Stimulated activated CD4-positive, alpha-beta T cell treated with anti-CD3 and anti-CD28 coated beads, TNF-alpha, amount 100 ng/mL, for 24 hours (primary cell): ENCODE measurements around the gene ARL15.

Experiments used
- DNase-seq, 3 experiments: peaks; one replicate each; pipeline ENCODE4 v3.0.0-alpha.2; 2020; ENCODE audit warnings: low read depth in 3 of 3

The ARL15 gene

DNA sequence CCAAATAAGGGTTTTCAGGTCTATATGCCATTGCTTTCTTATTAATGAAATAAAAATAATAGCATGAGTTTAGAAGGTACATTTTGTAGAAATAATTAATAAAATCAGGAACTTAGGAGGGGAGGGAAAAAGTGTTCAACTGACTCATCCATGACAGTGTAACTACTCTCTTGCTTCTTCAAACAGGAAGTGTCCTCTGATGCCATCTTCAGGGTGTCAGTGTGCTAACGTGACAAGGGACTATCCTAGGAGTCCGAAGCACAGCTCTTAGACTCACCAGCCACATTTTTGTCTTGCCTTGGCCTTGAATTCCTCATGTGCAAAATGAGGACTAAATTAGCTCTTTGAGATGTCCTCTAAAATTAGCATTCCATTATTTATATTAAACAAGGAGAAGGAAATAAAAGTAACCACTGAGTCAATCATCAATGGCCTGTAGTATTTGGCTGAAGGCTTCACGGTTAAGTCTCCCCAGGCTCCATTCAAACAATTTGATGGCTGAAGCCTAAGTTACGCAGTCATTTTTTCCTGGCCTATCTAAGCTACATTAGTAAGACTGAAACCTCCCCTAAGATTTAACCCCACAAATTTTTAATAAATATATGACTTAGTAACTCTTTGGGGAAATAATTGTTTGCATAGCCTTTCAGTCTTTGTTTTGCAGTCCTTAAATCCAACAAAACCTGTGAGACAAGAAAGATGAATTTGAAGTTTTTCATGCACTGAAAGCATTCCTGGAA is 151.1 kb downstream of the ARL15 start:
- DNase-seq: no peak

DNA sequence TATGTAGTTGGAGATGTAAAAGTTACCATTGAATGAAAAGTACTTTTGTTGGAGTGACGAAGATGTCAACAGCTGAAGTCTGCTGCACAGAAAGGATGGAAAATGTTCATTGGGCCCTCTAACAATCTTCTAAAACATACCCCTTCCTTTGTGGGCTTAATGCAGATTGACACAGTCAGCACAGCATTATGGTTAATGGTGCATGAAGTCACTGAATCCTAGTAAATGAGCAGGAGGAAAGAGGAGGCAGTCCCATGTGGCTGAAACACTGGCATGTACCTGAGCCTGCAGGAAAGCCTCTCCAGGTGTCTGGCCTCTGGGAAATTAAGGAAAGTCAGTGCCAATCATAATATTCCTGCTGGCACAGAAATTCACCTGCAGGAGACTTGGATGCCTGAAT is 153.8 kb downstream of the ARL15 start:
- no peak for DNase-seq

DNA sequence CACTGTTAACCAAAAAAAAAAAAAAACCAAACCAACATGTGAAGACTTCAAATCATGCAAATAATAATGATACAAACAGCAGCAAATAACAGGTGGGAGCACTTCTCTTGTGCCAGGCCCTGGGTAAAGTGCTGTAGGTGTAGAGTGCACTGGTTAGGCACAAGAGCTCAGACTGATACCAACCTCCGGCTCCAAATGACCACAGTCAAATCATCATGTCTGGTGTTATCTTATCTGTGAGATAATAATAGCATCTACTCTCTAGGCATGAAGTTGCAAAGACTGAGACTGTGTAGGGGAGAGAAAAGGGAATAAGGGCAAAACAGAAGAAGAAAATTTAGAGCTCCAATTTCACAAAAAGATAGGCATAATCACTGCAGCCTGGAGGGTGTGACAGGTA is 159.5 kb downstream of the ARL15 start:
- no peak for DNase-seq

DNA sequence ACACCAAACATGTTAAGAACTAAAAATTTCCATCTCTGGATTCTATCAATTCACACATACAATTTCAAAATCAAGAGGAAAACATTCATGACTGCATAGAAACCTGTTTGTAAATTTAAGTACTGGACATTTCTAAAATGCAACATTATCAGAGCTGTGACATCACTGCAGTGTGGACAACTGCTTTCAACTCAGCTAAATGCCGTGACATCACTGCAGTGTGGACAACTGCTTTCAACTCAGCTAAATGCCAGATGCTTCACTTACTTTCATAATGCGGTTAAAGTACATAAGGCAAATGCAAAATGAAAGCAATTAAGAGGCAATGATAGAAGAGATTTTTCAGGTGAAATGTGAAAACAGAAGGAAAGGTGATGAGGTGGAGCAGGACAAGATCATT is 161.5 kb downstream of the ARL15 start:
- no peak for DNase-seq

DNA sequence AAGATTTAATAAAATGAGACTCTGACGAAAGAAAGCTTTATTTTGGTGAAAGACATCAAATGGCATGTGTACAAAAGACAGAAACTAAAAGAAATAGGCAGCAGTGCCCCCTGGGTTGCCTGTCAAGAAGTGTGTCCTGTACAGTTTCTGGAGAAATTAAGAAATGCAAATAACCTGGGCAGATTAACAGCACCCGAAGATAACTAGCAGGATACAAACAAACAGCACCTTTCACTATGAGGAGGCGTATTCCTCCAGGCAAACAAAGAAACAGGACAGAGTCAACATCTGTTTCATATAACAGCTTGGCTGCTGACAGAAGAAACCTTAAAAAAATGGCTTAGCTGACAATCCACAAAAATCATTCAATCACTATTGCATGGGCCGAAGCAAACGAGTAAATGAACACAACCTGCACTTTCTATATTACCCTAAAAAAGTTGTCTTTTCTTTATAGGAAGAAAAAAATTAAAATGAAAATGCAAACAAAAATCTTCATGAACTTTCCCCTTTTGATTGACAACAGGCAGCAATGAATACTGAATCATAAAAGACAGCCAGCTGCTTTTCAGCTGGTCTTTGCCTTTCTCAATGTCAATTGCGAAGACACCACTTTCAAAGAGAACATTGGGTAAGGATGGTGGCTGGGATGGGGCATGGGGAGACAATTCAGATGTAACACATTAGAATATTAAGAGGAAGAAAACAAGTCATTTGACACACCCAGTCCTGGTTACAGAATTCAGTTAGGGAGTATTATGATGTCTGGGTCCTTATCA is 162.1 kb downstream of the ARL15 start:
- no peak for DNase-seq

DNA sequence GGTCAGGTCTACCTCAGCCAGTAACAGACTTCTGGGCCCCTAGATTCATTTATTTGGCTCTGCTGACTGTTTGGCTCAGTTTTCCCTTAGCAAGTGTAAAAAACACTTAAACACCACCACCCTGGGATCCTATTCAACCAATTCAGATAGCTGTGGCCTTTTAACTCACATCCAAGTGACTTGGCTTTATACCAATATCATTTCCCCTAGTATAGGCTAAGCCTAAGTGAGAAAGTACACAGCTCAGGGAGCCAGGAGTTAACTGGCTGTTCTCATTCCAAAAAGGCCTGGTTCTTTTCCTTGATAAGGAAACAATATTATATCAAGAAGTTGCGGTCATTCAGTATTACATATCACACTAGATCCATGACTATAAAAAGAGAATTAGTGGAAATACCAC is 163.5 kb downstream of the ARL15 start:
- DNase-seq: no peak

DNA sequence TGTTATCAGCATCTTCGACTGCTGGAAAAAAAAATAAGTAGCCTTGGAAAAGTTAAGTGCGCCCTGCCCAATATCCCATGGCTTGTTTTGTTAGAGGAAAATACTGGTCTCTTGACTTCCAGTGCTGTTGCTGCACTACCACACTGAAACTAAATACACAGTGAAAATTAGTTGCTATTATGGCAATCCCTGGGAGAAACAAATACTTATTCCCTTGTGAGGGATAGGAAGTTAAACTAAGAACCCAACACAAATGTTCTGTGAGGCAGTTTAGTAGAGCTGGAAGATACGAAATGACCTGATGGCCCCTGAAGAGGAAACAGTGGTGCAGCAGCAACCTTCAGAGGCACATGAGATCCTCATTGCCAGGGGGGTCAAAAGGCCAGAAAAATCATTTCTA is 164.0 kb downstream of the ARL15 start:
- no peak for DNase-seq

DNA sequence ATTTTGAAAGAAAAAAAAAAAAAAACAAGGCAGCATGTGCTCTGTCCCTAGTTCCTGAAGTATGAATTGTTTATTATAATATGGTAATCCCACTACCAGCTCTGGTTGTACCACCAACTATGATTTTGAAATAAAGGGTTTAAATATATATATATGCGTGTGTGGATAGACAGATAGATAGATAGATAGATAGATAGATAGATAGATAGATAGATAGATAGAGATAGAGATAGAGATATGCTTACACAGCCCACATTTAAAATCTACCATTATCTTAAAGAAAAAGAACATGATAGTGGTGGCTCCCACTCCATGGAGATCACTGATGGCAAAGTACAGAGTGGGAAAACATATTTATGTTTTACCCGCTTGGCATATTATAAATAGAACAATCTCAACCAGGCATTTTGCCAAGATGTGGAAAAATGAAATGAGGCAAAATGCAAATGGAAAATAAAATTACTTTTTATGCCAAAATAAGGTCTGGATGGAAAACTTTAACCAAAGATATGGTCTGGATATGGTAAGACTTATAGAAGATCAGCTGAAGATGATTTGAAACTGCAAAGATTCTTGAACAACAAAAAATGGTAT is 170.0 kb downstream of the ARL15 start:
- DNase-seq: no peak

DNA sequence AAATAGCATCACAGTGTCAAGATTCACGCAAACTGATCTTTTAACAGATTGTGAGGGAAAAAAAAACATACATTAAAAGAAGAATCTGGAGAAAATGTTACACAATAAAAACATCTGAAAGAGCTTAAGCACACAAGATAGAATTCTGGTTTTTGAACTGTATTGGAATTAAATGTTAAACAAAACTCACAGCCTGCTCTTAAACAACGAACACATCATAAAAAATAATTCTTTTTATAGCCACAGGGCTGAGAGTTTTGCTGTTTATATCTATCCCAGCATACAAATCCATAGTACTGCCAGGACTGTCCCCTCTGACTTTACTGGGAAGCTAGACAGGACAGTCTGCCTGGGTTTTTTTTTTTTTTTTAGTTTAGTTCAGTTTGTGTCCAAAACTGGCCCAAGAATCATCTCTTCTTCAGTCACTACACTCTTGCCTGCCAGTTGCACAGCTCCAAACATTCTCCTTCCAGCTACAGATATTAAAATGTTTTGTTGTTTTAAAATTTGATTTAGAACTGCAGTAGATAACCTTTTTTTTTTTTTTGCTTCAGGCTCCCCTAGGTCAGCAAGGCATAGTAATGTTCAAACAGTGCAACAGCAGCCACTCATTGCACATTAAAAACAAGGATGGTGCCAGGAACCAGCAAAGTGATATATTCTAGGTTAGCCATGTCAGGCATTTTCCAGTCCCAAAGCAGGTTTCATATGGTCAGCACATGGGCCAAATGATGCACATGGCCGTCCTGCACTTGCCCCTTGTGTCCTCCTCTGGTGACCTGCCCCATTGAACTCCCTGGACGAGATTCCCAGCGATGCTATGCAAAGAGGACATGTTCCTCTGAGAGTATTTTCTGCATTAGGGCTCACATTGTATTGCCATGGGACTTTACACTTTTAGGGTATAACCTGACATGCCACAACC is 173.6 kb downstream of the ARL15 start:
- DNase-seq: no peak

DNA sequence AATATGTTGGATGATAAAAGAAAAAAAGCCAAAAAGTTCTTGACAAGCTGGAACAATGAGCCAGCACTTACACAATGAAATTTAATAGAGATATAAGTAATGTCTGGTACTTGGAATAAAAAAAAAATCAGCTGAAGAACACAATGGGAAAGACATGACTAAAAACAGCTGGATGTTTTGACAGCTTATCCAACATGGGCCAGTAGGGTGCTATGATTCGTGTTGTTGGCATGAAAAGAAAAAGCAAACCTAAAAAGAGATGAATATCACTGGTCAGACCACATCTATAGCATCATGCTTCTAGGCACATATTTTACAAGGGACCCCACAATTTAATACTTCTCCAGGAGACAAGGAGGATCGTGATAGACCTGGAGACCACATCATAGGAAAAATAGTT is 175.3 kb downstream of the ARL15 start:
- no peak for DNase-seq

DNA sequence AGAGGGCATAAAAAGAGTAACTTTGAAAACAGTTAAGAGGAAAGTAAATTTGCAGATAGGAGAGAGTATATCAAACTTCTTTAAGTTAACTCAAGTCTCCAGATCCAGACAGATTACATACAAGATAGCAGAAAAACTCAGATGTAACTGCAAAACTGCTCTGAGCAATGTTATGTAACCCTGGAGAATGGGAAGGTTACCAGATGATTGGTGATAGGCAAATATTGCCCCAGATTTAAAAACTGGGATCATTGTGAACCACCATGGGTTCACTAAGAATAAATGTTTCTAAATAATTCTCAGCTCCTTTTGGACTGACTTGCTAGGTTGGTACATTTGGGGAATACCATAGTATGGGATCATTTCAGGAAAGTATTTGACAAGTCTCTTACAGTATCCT is 176.5 kb downstream of the ARL15 start:
- DNase-seq: no peak

DNA sequence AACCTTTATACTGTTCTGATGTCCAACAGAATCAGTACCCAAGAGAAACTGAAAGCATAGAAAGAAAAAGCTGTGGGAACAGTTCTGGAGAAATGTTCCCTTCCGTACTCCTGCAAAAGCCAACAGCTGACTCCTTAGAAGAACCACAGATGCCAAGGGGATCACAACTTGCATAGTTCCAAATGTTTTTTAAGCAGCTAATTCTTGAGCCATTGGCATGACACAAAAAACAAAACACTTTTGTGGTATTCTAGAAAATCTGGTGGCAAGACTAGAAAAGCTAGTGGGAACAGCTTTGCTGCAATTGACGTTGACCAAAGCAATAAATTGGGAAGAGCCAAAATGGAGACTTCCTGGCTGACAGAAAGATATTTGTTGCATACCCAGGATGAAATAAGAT is 189.9 kb downstream of the ARL15 start:
- no peak for DNase-seq

DNA sequence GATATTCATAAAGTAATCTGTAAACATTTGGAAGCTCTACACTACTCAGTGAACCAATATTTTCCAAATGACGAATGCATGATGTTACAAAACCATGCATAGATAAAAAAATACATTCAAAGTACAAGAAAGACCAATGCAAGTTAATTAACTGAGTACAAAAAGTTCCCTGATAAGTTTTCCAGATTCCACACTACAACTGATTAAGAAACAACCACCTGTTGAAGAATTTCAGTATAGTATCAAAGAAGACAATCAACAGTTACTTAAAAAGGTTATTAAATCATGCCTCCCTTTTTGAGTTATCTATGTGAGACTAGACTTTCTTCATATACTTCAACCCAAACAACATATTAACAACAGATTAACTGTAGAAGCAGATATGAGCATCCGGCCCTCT is 192.4 kb downstream of the ARL15 start:
- DNase-seq: no peak

DNA sequence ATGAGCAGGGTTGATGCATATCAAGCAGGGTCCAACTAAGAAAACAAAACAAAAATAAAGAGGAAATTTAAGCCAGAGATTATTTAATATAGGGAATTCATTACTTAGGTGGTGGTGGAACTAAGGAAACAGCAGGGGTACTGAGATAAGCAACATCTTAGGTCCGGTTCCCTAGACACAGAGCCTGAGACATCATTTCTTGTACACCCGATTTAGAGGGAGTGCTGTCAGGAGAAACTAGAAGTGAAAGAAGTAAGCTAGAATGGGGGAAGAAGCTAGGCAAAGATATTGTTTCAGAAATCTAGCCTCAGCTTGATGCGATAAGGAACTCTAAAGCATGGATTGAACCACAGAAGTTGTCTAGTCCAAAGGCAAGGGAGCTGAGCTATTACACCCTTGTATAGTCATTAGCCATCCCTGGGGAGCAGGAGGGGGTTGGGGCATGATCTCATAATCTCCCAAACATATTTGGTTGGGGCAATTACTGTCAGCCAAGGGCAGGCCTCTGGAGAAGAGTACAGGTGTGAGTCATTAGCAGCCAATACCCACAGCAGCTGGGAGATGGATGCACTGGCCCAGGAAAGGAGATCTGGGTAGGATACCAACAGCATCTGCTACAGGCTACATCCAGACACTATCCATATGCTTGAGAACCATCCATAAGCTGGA is 194.5 kb downstream of the ARL15 start:
- DNase-seq: no peak

DNA sequence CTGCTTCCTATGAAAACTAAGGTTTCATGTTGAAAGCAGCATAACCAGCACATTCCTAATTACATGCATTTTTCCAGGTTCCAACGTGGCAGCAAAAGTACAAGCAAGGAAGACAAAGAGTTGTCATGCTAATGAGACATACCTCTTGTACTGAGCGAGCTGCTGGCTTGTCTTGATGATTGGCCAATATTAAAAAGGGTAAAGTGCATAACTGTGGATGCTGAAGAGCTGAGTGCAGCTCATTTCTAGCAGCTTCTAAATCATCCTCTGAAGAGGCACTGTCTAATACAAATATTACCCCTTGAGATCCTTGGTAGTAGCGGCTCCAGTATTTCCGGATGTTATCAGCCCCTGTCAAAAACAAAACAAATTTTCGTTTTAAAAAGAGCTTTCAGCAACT is 197.3 kb downstream of the ARL15 start:
- DNase-seq: no peak

DNA sequence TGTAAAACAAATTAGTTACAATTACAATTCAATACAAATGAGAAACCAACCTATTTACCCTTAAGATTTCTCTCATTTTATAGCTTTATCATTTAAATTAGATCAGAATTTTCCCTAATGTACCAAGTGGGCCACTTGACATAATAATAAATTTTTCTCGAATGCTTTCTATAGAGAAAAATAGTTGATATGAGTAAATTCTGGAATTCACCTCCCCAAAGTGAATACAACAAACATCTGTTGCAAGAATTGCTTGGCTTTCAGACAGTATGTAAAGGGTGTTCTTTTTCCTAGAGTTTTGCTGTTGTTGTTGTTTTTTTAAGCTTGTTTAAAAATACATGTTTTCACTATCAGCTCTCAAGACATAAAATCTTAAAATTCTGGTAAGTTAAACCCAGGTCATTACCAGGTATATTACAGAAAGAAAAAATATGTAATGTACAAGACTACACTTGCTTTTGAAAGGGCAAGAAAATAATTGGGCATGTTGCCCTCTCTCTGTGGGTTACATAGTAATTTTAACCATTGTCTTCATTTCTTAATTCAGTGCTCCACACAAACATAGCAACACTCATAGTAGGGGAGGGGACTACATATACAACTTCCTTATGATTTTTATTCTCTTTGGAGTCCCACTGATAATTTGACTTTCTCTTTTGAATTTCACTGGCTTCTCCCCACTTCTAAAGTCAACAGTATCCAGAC is 200.6 kb downstream of the ARL15 start:
- no peak for DNase-seq

DNA sequence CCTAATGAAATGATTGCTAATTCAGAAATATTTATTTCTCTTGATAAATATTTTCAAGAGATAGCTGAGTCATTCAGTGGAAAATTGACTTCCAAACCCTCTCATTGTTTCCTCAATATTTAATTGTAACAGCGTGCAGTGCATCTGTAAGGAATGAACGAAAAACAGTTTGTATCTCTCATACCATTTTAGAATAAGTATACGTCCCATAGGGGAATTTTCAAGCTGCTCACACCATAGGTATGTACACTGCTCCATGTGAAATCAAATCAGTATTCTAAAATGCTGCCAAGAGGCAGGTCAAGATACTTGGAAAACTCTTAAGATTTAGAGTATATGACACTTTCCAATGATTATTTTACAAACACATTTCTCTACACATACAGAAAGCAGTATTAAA is 202.2 kb downstream of the ARL15 start:
- DNase-seq: no peak

DNA sequence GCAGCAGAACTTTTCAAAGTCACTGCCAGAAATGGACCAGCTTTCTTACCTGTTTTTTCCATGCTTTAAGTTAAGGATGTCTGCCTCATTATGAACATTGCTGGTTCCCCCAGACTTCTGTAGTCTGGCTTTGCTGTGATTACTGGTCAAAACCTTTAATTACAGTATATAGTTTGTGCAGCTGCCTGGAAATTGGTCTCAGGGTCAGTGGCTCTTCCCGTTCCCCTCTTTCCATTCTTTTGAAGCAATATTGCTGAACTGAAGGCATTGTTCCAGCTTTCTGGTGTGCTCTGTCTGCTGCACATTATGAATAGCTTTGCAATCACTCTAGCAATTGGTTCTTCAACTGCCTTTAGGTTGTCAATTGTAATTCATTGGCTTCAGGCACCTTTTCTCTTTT is 206.5 kb downstream of the ARL15 start:
- DNase-seq: no peak

DNA sequence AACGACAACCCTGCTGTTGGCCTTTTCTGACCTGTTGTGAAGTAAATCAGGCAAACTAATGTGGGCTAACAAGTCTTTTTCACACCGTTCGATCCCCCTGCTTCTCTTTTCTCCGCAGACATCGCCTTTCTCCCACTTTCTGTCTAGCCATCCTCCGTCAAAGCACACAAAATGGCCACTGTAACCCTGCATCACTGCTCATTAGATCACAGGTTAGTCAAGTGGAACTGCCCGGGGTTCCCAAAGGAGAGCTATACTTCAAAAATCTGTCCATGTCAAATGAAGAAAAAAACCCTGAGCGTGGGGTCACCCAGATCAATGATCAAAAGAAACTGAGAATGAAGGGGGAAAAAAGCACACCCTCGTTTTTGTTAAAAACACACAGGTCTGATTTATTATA is 212.1 kb downstream of the ARL15 start:
- DNase-seq: no peak

DNA sequence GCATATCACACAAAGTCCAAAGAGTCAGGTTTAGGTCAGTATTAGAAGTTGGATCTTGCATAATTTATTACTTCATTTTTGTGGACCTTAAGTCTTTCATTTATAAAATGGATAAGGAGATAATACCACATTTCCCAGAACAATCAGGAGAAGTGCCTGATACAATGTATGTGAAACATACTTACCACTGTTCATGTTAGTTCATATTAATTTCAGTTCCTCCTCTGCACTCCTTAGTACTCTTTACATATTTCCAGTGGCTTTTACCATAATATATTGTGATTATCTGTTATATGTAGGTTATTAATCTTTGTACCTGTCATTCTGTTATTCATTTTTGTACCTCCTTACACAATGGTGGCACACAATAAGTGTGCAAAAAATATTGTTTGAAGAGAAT is 214.4 kb downstream of the ARL15 start:
- DNase-seq: no peak

DNA sequence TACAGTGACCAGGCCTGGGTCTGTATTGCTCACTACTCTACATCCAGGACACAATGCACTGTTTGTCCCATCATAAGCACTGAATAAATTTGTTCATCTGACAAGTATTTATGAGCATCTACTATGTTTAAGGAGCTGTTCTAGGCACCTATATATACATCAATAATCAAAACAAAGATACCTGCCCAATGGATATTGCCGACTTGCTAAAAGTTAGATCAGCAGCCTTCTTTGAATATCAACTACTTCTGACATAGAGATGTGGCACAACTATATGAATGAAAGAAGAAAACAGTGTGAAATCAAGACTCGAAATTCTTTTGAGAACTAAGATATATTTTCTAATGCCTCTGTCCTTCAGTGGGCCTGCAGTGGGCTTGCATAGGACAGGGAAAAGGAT is 215.7 kb downstream of the ARL15 start:
- no peak for DNase-seq
